Epithelial cell of esophagus (primary cell): ENCODE results near the gene PDLIM7.

Source experiments
- DNase-seq: peaks from one replicate; pipeline ENCODE4 v3.0.0; 2010; ENCODE audit warnings: low read depth
- H3K4me3 ChIP-seq: 2 replicates; pipeline ENCODE4 v1.5.1; 2011; ENCODE audit warnings: mild to moderate bottlenecking, low read length, control low read depth
- CTCF ChIP-seq: IDR thresholded peaks from 2 replicates; pipeline ENCODE4 v1.5.1; 2011; ENCODE audit warnings: low read depth, mild to moderate bottlenecking, low read length, control low read depth, inconsistent platforms; ENCODE audit not compliant: insufficient read depth; ENCODE audit errors: missing control alignments

Gene PDLIM7

GRCh38 chr5:177457852-177458681, 39.3 kb downstream of the PDLIM7 start:
- DNase-seq, result no peak
- TF ChIP-seq CTCF, result no peak
- H3K4me3 ChIP-seq, result no peak overlapping the region

- TF ChIP-seq CTCF, result peak; percentile 60
- DNase-seq, result peak; percentile 96
- H3K4me3 ChIP-seq, result no peak overlapping the region
These were observed 40.2 kb downstream of the PDLIM7 start for GRCh38 chr5:177456976-177457851.

GRCh38 chr5:177456591-177456964, 40.8 kb downstream of the PDLIM7 start:
- no peak for DNase-seq
- H3K4me3 ChIP-seq, result no peak overlapping the region
- no peak for TF ChIP-seq CTCF

- peak; percentile 90 for TF ChIP-seq CTCF
- DNase-seq, result peak; percentile 92
- H3K4me3 ChIP-seq, result peak overlapping the region; percentile 54
These were observed 41.5 kb downstream of the PDLIM7 start for GRCh38 chr5:177455661-177456590.

- TF ChIP-seq CTCF, result peak; percentile 45
- H3K4me3 ChIP-seq, result peak overlapping the region; percentile 54
- peak; percentile 81 for DNase-seq
These were observed 42.3 kb downstream of the PDLIM7 start for GRCh38 chr5:177455036-177455660.
